Astrocyte of the cerebellum (primary cell): Measurements from ENCODE around the gene ESRP2.

ENCODE experiments used
- DNase-seq: peaks from one replicate; pipeline ENCODE4 v3.0.0-alpha.2; 2011; ENCODE audit warnings: low read depth
- H3K4me3 ChIP-seq: 2 replicates; pipeline ENCODE4 v1.5.1; 2011; ENCODE audit warnings: mild to moderate bottlenecking, low read depth, low read length, moderate library complexity
- in situ Hi-C: cut with HindIII; loops from 2 replicates; pipeline ENCODE4 v1.10.0; 2017; ENCODE audit warnings: low sequenced_read_pairs
- TF ChIP-seq, protein P1 (sequence below): IDR thresholded peaks from 2 replicates; pipeline ENCODE4 v1.5.1; 2012; ENCODE audit warnings: low read length, low read depth, moderate library complexity, mild to moderate bottlenecking; ENCODE audit errors: missing control alignments

Gene ESRP2

DNA sequence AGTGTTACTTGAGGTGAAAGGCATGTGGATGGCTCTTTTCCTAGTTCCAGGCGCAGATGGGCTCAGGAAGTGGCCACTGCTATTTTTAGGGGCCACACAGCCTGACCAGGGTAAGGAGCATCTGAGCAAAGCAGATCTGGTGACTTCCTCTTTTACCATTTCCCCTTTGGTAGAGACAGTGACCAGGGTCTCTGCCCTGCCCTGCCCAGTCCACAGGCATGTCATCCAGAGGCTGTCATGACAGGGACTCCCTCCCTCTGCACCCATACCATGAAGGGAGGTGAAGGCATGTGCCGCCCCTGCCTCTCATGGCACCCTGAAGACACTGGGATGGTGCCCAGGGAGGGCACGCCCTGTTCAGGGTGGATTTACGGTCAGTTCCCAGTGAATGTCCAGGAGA lies 11.5 kb upstream of the ESRP2 start:
- in situ Hi-C loops = loop anchor here (5.0 kb wide), 1 partner anchor 85 kb away; no protein-coding TSS in a partner anchor
- TF ChIP-seq, protein P1, sequence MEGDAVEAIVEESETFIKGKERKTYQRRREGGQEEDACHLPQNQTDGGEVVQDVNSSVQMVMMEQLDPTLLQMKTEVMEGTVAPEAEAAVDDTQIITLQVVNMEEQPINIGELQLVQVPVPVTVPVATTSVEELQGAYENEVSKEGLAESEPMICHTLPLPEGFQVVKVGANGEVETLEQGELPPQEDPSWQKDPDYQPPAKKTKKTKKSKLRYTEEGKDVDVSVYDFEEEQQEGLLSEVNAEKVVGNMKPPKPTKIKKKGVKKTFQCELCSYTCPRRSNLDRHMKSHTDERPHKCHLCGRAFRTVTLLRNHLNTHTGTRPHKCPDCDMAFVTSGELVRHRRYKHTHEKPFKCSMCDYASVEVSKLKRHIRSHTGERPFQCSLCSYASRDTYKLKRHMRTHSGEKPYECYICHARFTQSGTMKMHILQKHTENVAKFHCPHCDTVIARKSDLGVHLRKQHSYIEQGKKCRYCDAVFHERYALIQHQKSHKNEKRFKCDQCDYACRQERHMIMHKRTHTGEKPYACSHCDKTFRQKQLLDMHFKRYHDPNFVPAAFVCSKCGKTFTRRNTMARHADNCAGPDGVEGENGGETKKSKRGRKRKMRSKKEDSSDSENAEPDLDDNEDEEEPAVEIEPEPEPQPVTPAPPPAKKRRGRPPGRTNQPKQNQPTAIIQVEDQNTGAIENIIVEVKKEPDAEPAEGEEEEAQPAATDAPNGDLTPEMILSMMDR = no peak
- no peak overlapping the region for H3K4me3 ChIP-seq
- no peak for DNase-seq

DNA sequence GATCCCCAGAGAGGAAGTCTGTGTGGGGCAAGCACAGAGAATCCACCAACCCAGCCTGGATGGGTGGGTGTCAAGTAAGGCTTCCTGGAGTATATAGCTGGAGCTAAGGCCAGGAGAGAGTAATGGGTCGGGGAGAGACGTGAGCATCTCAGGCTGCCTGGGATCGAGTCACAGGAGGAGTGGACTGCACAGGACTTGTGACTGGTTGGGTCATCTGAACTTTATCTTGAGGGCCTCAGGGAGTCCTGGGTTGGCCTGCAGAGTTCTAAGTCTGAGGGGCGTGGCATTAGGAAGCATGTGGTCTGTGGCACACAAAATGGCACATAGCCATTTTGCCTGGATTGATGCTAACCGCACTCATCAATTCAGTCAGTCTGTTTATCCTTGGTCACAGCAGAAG lies 10.7 kb upstream of the ESRP2 start:
- no peak for DNase-seq
- no peak overlapping the region for H3K4me3 ChIP-seq
- TF ChIP-seq, protein P1 = no peak
- in situ Hi-C loops = loop anchor here (5.0 kb wide), 1 partner anchor 86 kb away; no protein-coding TSS in a partner anchor

GRCh38 chr16:68246121-68246520 lies 10.2 kb upstream of the ESRP2 start:
- TF ChIP-seq, protein P1 = no peak
- H3K4me3 ChIP-seq = peak overlapping the region; percentile 97
- in situ Hi-C loops = loop anchor here (5.0 kb wide), 1 partner anchor 86 kb away; no protein-coding TSS in a partner anchor
- no peak for DNase-seq

DNA sequence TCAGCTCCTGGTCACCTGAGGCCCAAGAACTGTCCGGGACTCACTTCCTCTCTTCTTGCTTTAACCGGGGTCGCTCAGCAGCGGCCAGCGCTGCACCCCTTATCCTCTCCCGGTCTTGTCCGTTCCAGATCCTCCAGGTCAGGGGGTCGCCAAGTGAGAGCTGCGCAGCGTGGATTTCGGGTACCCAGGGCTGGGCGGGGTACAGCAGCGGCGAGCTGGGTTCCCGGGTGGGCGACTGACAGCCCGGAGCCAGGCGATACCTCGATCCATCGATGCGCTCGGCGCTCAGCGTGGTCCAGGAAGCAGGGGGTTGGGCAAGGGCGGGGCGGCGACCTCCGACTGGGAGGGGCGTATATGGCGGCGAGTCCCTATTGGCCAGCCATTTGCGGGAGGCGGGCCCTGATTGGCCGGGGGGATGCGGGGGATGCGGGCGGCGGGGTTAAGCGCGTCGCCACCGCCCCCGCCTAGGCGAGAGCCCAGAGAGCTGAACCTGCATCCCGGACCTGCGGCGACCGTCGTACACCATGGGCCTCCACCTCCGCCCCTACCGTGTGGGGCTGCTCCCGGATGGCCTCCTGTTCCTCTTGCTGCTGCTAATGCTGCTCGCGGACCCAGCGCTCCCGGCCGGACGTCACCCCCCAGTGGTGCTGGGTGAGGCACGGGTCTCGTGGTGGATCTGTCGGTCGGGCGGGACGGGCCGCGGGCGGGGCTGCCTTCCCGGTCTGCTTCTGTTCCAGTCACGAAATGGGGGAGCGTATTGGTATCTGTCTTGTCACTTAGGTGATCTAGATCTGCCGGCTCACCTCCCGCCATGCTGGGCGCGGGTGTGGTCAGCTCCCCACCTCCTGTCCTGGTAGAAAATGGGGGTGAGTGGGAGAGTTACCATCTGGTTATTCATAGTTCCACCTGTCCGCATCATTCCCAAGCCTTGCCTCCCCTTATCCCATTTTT lies 9.3 kb upstream of the ESRP2 start, which contains the start of gene PLA2G15:
Gene PLA2G15, plus strand, starts transcription at position 471 of the 951 bp plus-strand sequence. Its CDS starts 54 bp downstream, at position 525.
- in situ Hi-C loops = loop anchor here (5.0 kb wide), 1 partner anchor 87 kb away; no protein-coding TSS in a partner anchor
- TF ChIP-seq, protein P1 = no peak
- peak within 1 kb of the TSS; percentile 97 for H3K4me3 ChIP-seq
- peak; percentile 89 for DNase-seq

GRCh38 chr16:68244481-68244902 lies 8.6 kb upstream of the ESRP2 start:
- H3K4me3 ChIP-seq = peak overlapping the region; percentile 97
- in situ Hi-C loops = no loop called here
- TF ChIP-seq, protein P1 = no peak
- no peak for DNase-seq

- H3K4me3 ChIP-seq = no peak overlapping the region
- DNase-seq = no peak
- in situ Hi-C loops = no loop called here
- TF ChIP-seq, protein P1 = no peak
These were observed 7.3 kb upstream of the ESRP2 start for GRCh38 chr16:68242926-68243858.
